Astrocyte (in vitro differentiated cells and primary cell): ENCODE results near the gene RAD51B.

ENCODE experiments used
- CTCF ChIP-seq: IDR thresholded peaks from 2 replicates; pipeline ENCODE4 v1.5.1; 2011; ENCODE audit warnings: low read depth, mild to moderate bottlenecking, inconsistent platforms, low read length, moderate library complexity; ENCODE audit not compliant: insufficient read depth
- EZH2 ChIP-seq: IDR thresholded peaks from 2 replicates; pipeline ENCODE4 v1.6.1; 2012; ENCODE audit warnings: mild to moderate bottlenecking, low read length, inconsistent platforms; ENCODE audit not compliant: insufficient read depth

GRCh38 chr14:68111097-68111852 lies 291.7 kb downstream of the RAD51B start:
- TF ChIP-seq CTCF = no peak
- TF ChIP-seq EZH2 = no peak
